Measurements from ENCODE around the gene SEPTIN12. TPM values are rescaled to one million over a fixed set of nuclear protein-coding genes. Genes with fewer than 3 reads are reported as not detected.

The SEPTIN12 gene
- total and polyA plus RNA-seq, 2 of the 8 experiments (the other 6 are each of a cell fraction or from before 2014, with no cell fraction given): 0.24 TPM; not detected in 1

- no peak for TF ChIP-seq USF2 (IDR thresholded peaks at IDR 0.05; ENCODE audit: low read length)
Observed at GRCh38 chr16:4798456-4798855, 10.3 kb upstream of the SEPTIN12 start (continued).

Data from H1 (cell line).